Naive thymus-derived CD4-positive, alpha-beta T cell (primary cell): Measurements from ENCODE around the gene COL4A6. TPM values are rescaled to one million over a fixed set of nuclear protein-coding genes. Genes with fewer than 3 reads are reported as not detected.
A peak's percentile ranks its signal among the peaks of the same experiment; 100 is the strongest.
"Not testable (repeated sequence)": the region's sequence is repeated elsewhere in the genome, so short reads cannot be mapped to it uniquely, and the experiment has no call there.

Experiments used
- ATAC-seq: fragments of 150-1000 bp; cut with Tn5 transposase; 2 replicates; pipeline ENCODE4 v1.10.0; 2021; ENCODE audit warnings: mild to moderate bottlenecking, moderate library complexity
- CTCF ChIA-PET: fragments of 350-600 bp; sonication (Branson Sonifier 250); formaldehyde crosslinking; loops from one replicate; lab custom pipeline; 2021; ENCODE audit warnings: antibody characterized with exemption; lab: Charles Lee
- POLR2A ChIA-PET: fragments of 350-600 bp; sonication (Branson Sonifier 250); formaldehyde crosslinking; loops from one replicate; lab custom pipeline; 2021; ENCODE audit warnings: antibody characterized with exemption, inconsistent platforms; lab: Charles Lee
- DNase-seq, 9 donors: peaks; one replicate each; pipeline versions ENCODE4 v3.0.0 to v3.0.0-alpha.2; 2020 to 2022; ENCODE audit warnings: mixed read lengths in 1 of 9
- H3K27ac ChIP-seq: one replicate; pipeline ENCODE4 v1.7.0; 2013; ENCODE audit warnings: mild to moderate bottlenecking, low read depth, low read length, moderate library complexity
- H3K27me3 ChIP-seq, 2 donors: one replicate each; pipeline ENCODE4 v1.7.0; 2013; ENCODE audit warnings: low read length in 2 of 2, mild to moderate bottlenecking in 2 of 2, moderate library complexity in 2 of 2; ENCODE audit not compliant: control insufficient read depth in 2 of 2, insufficient read depth in 2 of 2
- H3K36me3 ChIP-seq, 3 experiments: 1 replicate in 2 of 3; 2 replicates in 1 of 3; pipeline ENCODE4 v1.7.0; 2013; ENCODE audit warnings: low read length in 3 of 3, mild to moderate bottlenecking in 3 of 3, moderate library complexity in 1 of 3; ENCODE audit not compliant: insufficient read depth in 3 of 3, control insufficient read depth in 2 of 3
- H3K4me1 ChIP-seq, 2 donors: one replicate each; pipeline ENCODE4 v1.7.0; 2013; ENCODE audit warnings: low read length in 2 of 2, mild to moderate bottlenecking in 2 of 2, moderate library complexity in 1 of 2; ENCODE audit not compliant: control insufficient read depth in 2 of 2, insufficient read depth in 2 of 2
- H3K4me3 ChIP-seq: 2 replicates; pipeline ENCODE4 v1.7.0; 2013; ENCODE audit warnings: mild to moderate bottlenecking, low read length
- H3K9me3 ChIP-seq, 3 experiments: 1 replicate in 2 of 3; 2 replicates in 1 of 3; pipeline ENCODE4 v1.7.0; 2013; ENCODE audit warnings: low read length in 3 of 3; ENCODE audit not compliant: control insufficient read depth in 2 of 3
- H3K27ac Mint-ChIP-seq, 9 donors: one replicate each; pipeline ENCODE4 v1.8.0; 2020 to 2022; ENCODE audit warnings: mixed read lengths in 9 of 9, mild to moderate bottlenecking in 8 of 9, moderate library complexity in 5 of 9, inconsistent platforms in 2 of 9
- H3K27me3 Mint-ChIP-seq, 5 donors: one replicate each; pipeline ENCODE4 v1.8.0; 2021 to 2022; ENCODE audit warnings: mixed read lengths in 5 of 5, mild to moderate bottlenecking in 1 of 5
- H3K36me3 Mint-ChIP-seq, 5 donors: one replicate each; pipeline ENCODE4 v1.8.0; 2020 to 2022; ENCODE audit warnings: mixed read lengths in 5 of 5, mild to moderate bottlenecking in 3 of 5, inconsistent platforms in 1 of 5
- H3K4me1 Mint-ChIP-seq, 7 donors: one replicate each; pipeline ENCODE4 v1.8.0; 2020 to 2022; ENCODE audit warnings: mixed read lengths in 7 of 7, mild to moderate bottlenecking in 3 of 7, inconsistent platforms in 1 of 7
- H3K4me3 Mint-ChIP-seq, 10 donors: one replicate each; pipeline ENCODE4 v1.8.0; 2020 to 2022; ENCODE audit warnings: mild to moderate bottlenecking in 10 of 10, mixed read lengths in 10 of 10, moderate library complexity in 6 of 10, inconsistent platforms in 2 of 10
- H3K9me3 Mint-ChIP-seq, 11 donors: one replicate each; pipeline ENCODE4 v1.8.0; 2020 to 2022; ENCODE audit warnings: mixed read lengths in 11 of 11, mild to moderate bottlenecking in 4 of 11, inconsistent platforms in 1 of 11, moderate library complexity in 1 of 11
- intact Hi-C, 2 donors: fragments of 100-400 bp; cut with micrococcal nuclease; formaldehyde crosslinking; loops; one replicate each; pipeline ENCODE4 v1.15.1; 2023
- polyA plus RNA-seq, 2 donors: library from polyadenylated mRNA; unstranded; fragments of 300-500 nt; fragmentation: Illumina TruSeq; gene quantifications; one replicate each; pipeline ENCODE4 v1.2.3, GENCODE V29; 2021
- total RNA-seq, 6 experiments: library from RNA in 5 of 6; stranded (reverse) in 5 of 6; gene quantifications; 1 replicate in 5 of 6; 2 replicates in 1 of 6; pipeline ENCODE4 v1.2.3 and lab custom pipeline; 2021 to 2026

COL4A6 gene
- not detected for total RNA-seq
- not detected for polyA plus RNA-seq
- total RNA-seq (lab: John Stamatoyannopoulos, UW): 0.40 reads per million

GRCh38 chrX:108438110-108438623 is at the start of gene COL4A6:
TSS of gene COL4A6 (minus strand) at chrX:108438422. CDS start at chrX:108438196, 226 bp downstream.
- POLR2A ChIA-PET: no interaction called here
- peak within 1 kb of the TSS in 5 of 10 donors; percentile 24 to 67 (median 54) for H3K4me3 Mint-ChIP-seq
- CTCF ChIA-PET: no interaction called here

GRCh38 chrX:108485960-108486359 is 47.7 kb upstream of the COL4A6 start:
- DNase-seq: no peak
- Mint-ChIP-seq H3K27me3 (no peaks in the 10 kb centered on the region), H3K9me3 (no peaks in the 10 kb centered on the region), H3K27ac (no peak overlapping the region), H3K36me3 (no peaks in the 10 kb centered on the region), H3K4me1 (no peaks in the 10 kb centered on the region), H3K4me3 (no peak overlapping the region)
- ChIA-PET POLR2A (no interaction called here), CTCF (no interaction called here)
- H3K4me1 ChIP-seq: no peaks in the 10 kb centered on the region
- H3K36me3 ChIP-seq: no peaks in the 10 kb centered on the region
- no peak overlapping the region for H3K27ac ChIP-seq
- H3K27me3 ChIP-seq: no peaks in the 10 kb centered on the region
- H3K9me3 ChIP-seq: no peaks in the 10 kb centered on the region
- ATAC-seq: no peak
- intact Hi-C loops: no loop called here
- no peak overlapping the region for H3K4me3 ChIP-seq

More at GRCh38 chrX:108438110-108438623, at the start of gene COL4A6:
- Mint-ChIP-seq H3K9me3 (peaks cover 0 to 5% (median 0%) of the 10 kb centered on the region in 11 donors), H3K4me1 (peaks cover 0 to 18% (median 6%) of the 10 kb centered on the region in 7 donors), H3K27me3 (peaks cover 26 to 42% (median 32%) of the 10 kb centered on the region in 5 donors), H3K27ac (no peak within 1 kb of the TSS), H3K36me3 (no peaks in the 10 kb centered on the region)
- DNase-seq: no peak
- no peaks in the 10 kb centered on the region for H3K27me3 ChIP-seq
- H3K4me1 ChIP-seq: no peaks in the 10 kb centered on the region
- intact Hi-C loops: no loop called here
- H3K36me3 ChIP-seq: no peaks in the 10 kb centered on the region
- no peak within 1 kb of the TSS for H3K4me3 ChIP-seq
- ATAC-seq: no peak
- H3K9me3 ChIP-seq: no peaks in the 10 kb centered on the region
- no peak within 1 kb of the TSS for H3K27ac ChIP-seq

GRCh38 chrX:108484251-108484650 is 46.0 kb upstream of the COL4A6 start:
- no peaks in the 10 kb centered on the region for H3K27me3 Mint-ChIP-seq
- H3K36me3 ChIP-seq: no peaks in the 10 kb centered on the region
- no peak overlapping the region for H3K4me3 Mint-ChIP-seq
- no peaks in the 10 kb centered on the region for H3K27me3 ChIP-seq
- no peak overlapping the region for H3K27ac ChIP-seq
- no peaks in the 10 kb centered on the region for H3K4me1 Mint-ChIP-seq
- ChIA-PET CTCF (no interaction called here), POLR2A (no interaction called here)
- no peaks in the 10 kb centered on the region for H3K36me3 Mint-ChIP-seq
- DNase-seq (no peak), ATAC-seq (no peak)
- no peak overlapping the region for H3K27ac Mint-ChIP-seq
- H3K9me3 Mint-ChIP-seq: no peaks in the 10 kb centered on the region
- intact Hi-C loops: no loop called here
- H3K4me1 ChIP-seq: no peaks in the 10 kb centered on the region
- H3K9me3 ChIP-seq: no peaks in the 10 kb centered on the region
- no peak overlapping the region for H3K4me3 ChIP-seq

- H3K36me3 ChIP-seq, H3K27ac ChIP-seq, H3K27ac Mint-ChIP-seq, intact Hi-C loops, H3K36me3 Mint-ChIP-seq, H3K27me3 Mint-ChIP-seq, H3K4me1 ChIP-seq, H3K4me3 Mint-ChIP-seq, H3K27me3 ChIP-seq, H3K4me3 ChIP-seq, CTCF ChIA-PET, H3K4me1 Mint-ChIP-seq, H3K9me3 Mint-ChIP-seq, H3K9me3 ChIP-seq, ATAC-seq, POLR2A ChIA-PET, DNase-seq: not testable (repeated sequence)
These were observed 43.3 kb upstream of the COL4A6 start for GRCh38 chrX:108481528-108481927.

- no peaks in the 10 kb centered on the region for H3K4me1 Mint-ChIP-seq
- ChIA-PET POLR2A (no interaction called here), CTCF (no interaction called here)
- H3K27me3 Mint-ChIP-seq: no peaks in the 10 kb centered on the region
- H3K27ac Mint-ChIP-seq: no peak overlapping the region
- intact Hi-C loops: no loop called here
- H3K36me3 ChIP-seq: no peaks in the 10 kb centered on the region
- DNase-seq (no peak), ATAC-seq (no peak)
- H3K4me1 ChIP-seq: no peaks in the 10 kb centered on the region
- no peak overlapping the region for H3K4me3 Mint-ChIP-seq
- no peaks in the 10 kb centered on the region for H3K27me3 ChIP-seq
- no peaks in the 10 kb centered on the region for H3K9me3 ChIP-seq
- no peak overlapping the region for H3K27ac ChIP-seq
- H3K4me3 ChIP-seq: no peak overlapping the region
- peaks cover 0 to 10% (median 0%) of the 10 kb centered on the region in 11 donors for H3K9me3 Mint-ChIP-seq
- H3K36me3 Mint-ChIP-seq: no peaks in the 10 kb centered on the region
These were observed 35.8 kb upstream of the COL4A6 start for GRCh38 chrX:108473979-108474378.

GRCh38 chrX:108468486-108468885 is 30.3 kb upstream of the COL4A6 start:
- Mint-ChIP-seq H3K27ac (no peak overlapping the region), H3K27me3 (no peaks in the 10 kb centered on the region), H3K9me3 (peaks cover 0 to 4% (median 0%) of the 10 kb centered on the region in 11 donors), H3K36me3 (no peaks in the 10 kb centered on the region), H3K4me1 (no peaks in the 10 kb centered on the region), H3K4me3 (no peak overlapping the region)
- DNase-seq: no peak
- POLR2A ChIA-PET: no interaction called here
- CTCF ChIA-PET: no interaction called here
- Histone ChIP-seq H3K27ac (no peak overlapping the region), H3K9me3 (no peaks in the 10 kb centered on the region), H3K4me3 (no peak overlapping the region), H3K27me3 (no peaks in the 10 kb centered on the region), H3K36me3 (no peaks in the 10 kb centered on the region), H3K4me1 (no peaks in the 10 kb centered on the region)
- ATAC-seq: no peak
- intact Hi-C loops: no loop called here

- DNase-seq: no peak
- intact Hi-C loops: no loop called here
- Histone ChIP-seq H3K27me3 (no peaks in the 10 kb centered on the region), H3K27ac (no peak overlapping the region), H3K36me3 (no peaks in the 10 kb centered on the region), H3K4me3 (no peak overlapping the region), H3K4me1 (no peaks in the 10 kb centered on the region), H3K9me3 (no peaks in the 10 kb centered on the region)
- no peaks in the 10 kb centered on the region for H3K4me1 Mint-ChIP-seq
- H3K27me3 Mint-ChIP-seq: no peaks in the 10 kb centered on the region
- POLR2A ChIA-PET: no interaction called here
- CTCF ChIA-PET: no interaction called here
- H3K9me3 Mint-ChIP-seq: no peaks in the 10 kb centered on the region
- H3K4me3 Mint-ChIP-seq: no peak overlapping the region
- no peaks in the 10 kb centered on the region for H3K36me3 Mint-ChIP-seq
- H3K27ac Mint-ChIP-seq: no peak overlapping the region
- ATAC-seq: no peak
These were observed 26.4 kb upstream of the COL4A6 start for GRCh38 chrX:108464604-108465003.
